K562 (cell line): ENCODE measurements around the gene OVCA2. TPM values are rescaled to one million over a fixed set of nuclear protein-coding genes. Genes with fewer than 3 reads are reported as not detected.

Experiments
- ARID4B ChIP-seq: sonication (generic); formaldehyde crosslinking; IDR thresholded peaks from 2 replicates; pipeline ENCODE4 v1.8.0; 2022; ENCODE audit warnings: mild to moderate bottlenecking, missing genetic modification reagents
- ESRRA ChIP-seq: fragments of 450-650 bp; IDR thresholded peaks from 2 replicates; pipeline ENCODE4 v1.6.1; 2014; ENCODE audit warnings: low read depth, mild to moderate bottlenecking, moderate library complexity, borderline replicate concordance
- HOMEZ ChIP-seq: fragments of 250-450 bp; sonication (Bioruptor Pico); IDR thresholded peaks from 2 replicates; pipeline ENCODE4 v1.4.0; 2020; ENCODE audit warnings: mild to moderate bottlenecking, moderate library complexity
- NR3C1 ChIP-seq: sonication (generic); formaldehyde crosslinking; IDR thresholded peaks from 2 replicates; pipeline ENCODE4 v1.8.1; 2022; ENCODE audit warnings: missing genetic modification reagents
- PHTF2 ChIP-seq: fragments of 250-450 bp; sonication (Bioruptor Pico); IDR thresholded peaks from 2 replicates; pipeline ENCODE4 v1.5.0; 2021; ENCODE audit warnings: mild to moderate bottlenecking
- SMAD4 ChIP-seq: fragments of 250-450 bp; sonication (Bioruptor Pico); conservative IDR thresholded peaks from 2 replicates; pipeline ENCODE4 v1.8.0; 2021; ENCODE audit warnings: inconsistent platforms, mild to moderate bottlenecking, moderate library complexity
- ZBTB7A ChIP-seq: IDR thresholded peaks from 2 replicates; pipeline ENCODE4 v1.6.1; 2011; ENCODE audit warnings: low read depth, mild to moderate bottlenecking, low read length, moderate library complexity, borderline replicate concordance; ENCODE audit not compliant: control insufficient read depth
- ZBTB9 ChIP-seq: fragments of 450-650 bp; formaldehyde crosslinking; IDR thresholded peaks from 2 replicates; pipeline ENCODE4 v1.4.0; 2020; ENCODE audit warnings: mild to moderate bottlenecking, moderate library complexity
- ZNF274 ChIP-seq: IDR thresholded peaks from 2 replicates; pipeline ENCODE4 v1.6.1; 2011; ENCODE audit warnings: low read depth, mild to moderate bottlenecking, low read length, moderate library complexity, borderline replicate concordance
- polyA plus RNA-seq, 8 experiments: library from polyadenylated mRNA; depleted of rRNA in 4 of 8; stranded (reverse) in 5 of 8; unstranded in 3 of 8; fragments of >200 nt; fragmentation: Nextera tagmentation in 2 of 8; fragmentation: Illumina TruSeq in 1 of 8; extraction: Ambion mirVana in 2 of 8; extraction: Trizol in 1 of 8; gene quantifications; 2 replicates each; pipeline versions ENCODE4 v1.2.1 to v1.2.3, GENCODE V29; 2011 to 2014; ENCODE audit warnings: inconsistent platforms in 1 of 8, missing spikeins in 1 of 8
- total RNA-seq, 7 experiments: library from RNA; depleted of rRNA in 6 of 7; stranded (reverse); fragments of >200 nt in 6 of 7; fragmentation: Illumina TruSeq in 2 of 7; extraction: Trizol in 2 of 7; gene quantifications; 2 replicates each; pipeline versions ENCODE4 v1.2.1 to v1.2.3, GENCODE V29; 2011 to 2021; ENCODE audit warnings: low replicate concordance in 1 of 7
- TF ChIP-seq, protein P1 (sequence below), 2 experiments: fragments of 450-650 bp; formaldehyde crosslinking in 1 of 2; IDR thresholded peaks; 2 replicates each; pipeline versions ENCODE4 v1.4.0 to v1.6.1; 2014 to 2020; ENCODE audit warnings: mild to moderate bottlenecking in 2 of 2, borderline replicate concordance in 1 of 2, low read depth in 1 of 2

Gene OVCA2
- total and polyA plus RNA-seq, 9 of the 15 experiments (the other 6 are each of a cell fraction or from before 2014, with no cell fraction given) = 3.0 to 23.7 (median 14.1) TPM

DNA sequence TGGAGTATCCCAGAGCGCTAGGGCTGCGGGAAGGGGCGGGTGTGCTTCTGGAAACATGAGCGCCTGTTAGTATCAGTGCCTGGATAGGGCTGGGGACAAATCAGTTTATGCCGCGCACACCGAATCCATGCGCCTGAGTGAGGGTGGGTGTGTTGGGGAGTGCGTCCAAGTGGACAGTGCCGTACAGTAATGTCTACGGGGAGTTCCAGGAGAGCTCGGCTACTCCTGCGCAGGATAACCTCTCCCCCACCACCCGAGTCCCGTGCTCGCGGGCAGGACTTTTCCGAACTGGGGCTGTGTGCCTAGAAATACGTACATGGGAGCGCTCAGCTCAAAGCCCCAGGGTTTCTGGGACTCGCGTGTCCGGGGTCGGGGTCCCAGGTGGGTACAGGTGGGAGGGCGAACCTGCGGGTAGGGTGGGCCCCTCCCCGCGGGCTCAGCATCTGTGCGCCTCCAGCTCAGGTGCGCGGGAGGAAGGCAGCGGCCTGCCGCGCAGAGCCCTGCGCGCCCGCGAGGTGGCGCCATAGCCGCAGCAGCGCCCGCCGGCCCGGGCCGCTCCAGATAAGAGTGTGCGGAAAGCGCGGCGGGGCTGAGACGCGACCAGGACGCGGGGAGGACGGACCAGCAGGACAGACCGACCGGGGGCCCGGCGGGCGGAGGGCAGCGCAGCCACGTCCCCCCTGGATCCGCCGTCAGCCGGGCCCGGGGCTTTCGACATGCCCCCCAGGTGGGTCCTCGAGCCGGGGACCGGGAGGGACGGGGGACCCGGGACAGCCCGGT, 12.9 kb downstream of the OVCA2 start, which contains the start of gene HIC1 (continued):
- TF ChIP-seq, protein P1, sequence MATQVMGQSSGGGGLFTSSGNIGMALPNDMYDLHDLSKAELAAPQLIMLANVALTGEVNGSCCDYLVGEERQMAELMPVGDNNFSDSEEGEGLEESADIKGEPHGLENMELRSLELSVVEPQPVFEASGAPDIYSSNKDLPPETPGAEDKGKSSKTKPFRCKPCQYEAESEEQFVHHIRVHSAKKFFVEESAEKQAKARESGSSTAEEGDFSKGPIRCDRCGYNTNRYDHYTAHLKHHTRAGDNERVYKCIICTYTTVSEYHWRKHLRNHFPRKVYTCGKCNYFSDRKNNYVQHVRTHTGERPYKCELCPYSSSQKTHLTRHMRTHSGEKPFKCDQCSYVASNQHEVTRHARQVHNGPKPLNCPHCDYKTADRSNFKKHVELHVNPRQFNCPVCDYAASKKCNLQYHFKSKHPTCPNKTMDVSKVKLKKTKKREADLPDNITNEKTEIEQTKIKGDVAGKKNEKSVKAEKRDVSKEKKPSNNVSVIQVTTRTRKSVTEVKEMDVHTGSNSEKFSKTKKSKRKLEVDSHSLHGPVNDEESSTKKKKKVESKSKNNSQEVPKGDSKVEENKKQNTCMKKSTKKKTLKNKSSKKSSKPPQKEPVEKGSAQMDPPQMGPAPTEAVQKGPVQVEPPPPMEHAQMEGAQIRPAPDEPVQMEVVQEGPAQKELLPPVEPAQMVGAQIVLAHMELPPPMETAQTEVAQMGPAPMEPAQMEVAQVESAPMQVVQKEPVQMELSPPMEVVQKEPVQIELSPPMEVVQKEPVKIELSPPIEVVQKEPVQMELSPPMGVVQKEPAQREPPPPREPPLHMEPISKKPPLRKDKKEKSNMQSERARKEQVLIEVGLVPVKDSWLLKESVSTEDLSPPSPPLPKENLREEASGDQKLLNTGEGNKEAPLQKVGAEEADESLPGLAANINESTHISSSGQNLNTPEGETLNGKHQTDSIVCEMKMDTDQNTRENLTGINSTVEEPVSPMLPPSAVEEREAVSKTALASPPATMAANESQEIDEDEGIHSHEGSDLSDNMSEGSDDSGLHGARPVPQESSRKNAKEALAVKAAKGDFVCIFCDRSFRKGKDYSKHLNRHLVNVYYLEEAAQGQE (IDR thresholded peaks at IDR 0.05; ENCODE audit: borderline replicate concordance) = peak; percentile 53; the same call in 1 of the 2 replicates
- TF ChIP-seq, protein P1 (CRISPR knock-in tag; IDR thresholded peaks at IDR 0.05; ENCODE audit: low read depth) = no peak
- TF ChIP-seq SMAD4 (CRISPR knock-in tag) (0 out of 2 replicates have a peak, but pooled peaks have one; percentile 32), PHTF2 (CRISPR knock-in tag) (no peak), ZBTB9 (CRISPR knock-in tag) (no peak), NR3C1 (CRISPR knock-in tag) (no peak), HOMEZ (CRISPR knock-in tag) (no peak), ZNF274 (no peak), ZBTB7A (peak; percentile 14; the same call in 1 of the 2 replicates), ARID4B (CRISPR knock-in tag) (no peak), ESRRA (no peak)
